K562 (cell line): Measurements from ENCODE around the gene PIP5KL1. TPM values are rescaled to one million over a fixed set of nuclear protein-coding genes. Genes with fewer than 3 reads are reported as not detected.

Experiments
- polyA plus RNA-seq, 8 experiments: library from polyadenylated mRNA; depleted of rRNA in 4 of 8; stranded (reverse) in 5 of 8; unstranded in 3 of 8; fragments of >200 nt; fragmentation: Nextera tagmentation in 2 of 8; fragmentation: Illumina TruSeq in 1 of 8; extraction: Ambion mirVana in 2 of 8; extraction: Trizol in 1 of 8; gene quantifications; 2 replicates each; pipeline versions ENCODE4 v1.2.1 to v1.2.3, GENCODE V29; 2011 to 2014; ENCODE audit warnings: inconsistent platforms in 1 of 8, missing spikeins in 1 of 8
- total RNA-seq, 7 experiments: library from RNA; depleted of rRNA in 6 of 7; stranded (reverse); fragments of >200 nt in 6 of 7; fragmentation: Illumina TruSeq in 2 of 7; extraction: Trizol in 2 of 7; gene quantifications; 2 replicates each; pipeline versions ENCODE4 v1.2.1 to v1.2.3, GENCODE V29; 2011 to 2021; ENCODE audit warnings: low replicate concordance in 1 of 7
- TF ChIP-seq, protein P1 (sequence below): fragments of 450-650 bp; IDR thresholded peaks from 2 replicates; pipeline ENCODE4 v1.6.1; 2016; ENCODE audit warnings: low read depth

PIP5KL1 gene
- total and polyA plus RNA-seq, 9 of the 15 experiments (the other 6 are each of a cell fraction or from before 2014, with no cell fraction given), result 0.18 to 4.8 (median 1.2) TPM

DNA sequence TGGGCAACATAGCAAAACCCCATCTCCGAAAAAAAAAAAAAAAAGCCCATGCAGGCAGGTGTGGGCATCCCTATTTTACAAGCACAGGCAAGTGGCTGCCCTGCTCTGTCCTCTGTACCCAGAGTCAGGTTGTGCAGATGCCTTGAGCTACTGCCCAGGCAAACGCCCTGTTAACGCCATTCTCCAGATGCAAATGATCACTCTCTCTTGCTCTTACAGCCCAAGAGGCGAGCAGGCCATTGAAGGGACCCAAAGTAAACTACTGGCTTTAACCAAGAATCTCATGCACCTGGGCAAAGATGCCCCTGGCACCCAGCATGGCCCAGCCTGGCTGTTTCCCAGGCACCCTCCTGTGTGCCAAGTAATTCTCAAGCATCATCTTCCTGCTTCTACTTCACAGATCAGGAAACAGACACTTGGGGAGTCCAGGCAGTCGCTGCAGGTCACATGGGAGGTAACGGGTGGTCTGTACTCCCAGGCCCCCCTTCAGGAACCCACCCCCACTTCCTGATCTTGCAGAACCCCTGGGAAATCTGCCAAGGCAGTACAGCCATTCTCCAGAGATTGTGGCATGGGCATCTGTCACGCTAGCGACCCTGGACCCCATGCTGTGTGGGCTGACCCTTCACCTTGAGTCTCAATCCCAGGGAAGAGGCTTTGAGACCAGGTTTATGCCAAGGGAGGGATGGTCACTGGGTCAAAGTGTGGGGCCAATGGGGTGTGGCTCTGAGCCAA lies 36.0 kb upstream of the PIP5KL1 start (continued):
- TF ChIP-seq, protein P1, sequence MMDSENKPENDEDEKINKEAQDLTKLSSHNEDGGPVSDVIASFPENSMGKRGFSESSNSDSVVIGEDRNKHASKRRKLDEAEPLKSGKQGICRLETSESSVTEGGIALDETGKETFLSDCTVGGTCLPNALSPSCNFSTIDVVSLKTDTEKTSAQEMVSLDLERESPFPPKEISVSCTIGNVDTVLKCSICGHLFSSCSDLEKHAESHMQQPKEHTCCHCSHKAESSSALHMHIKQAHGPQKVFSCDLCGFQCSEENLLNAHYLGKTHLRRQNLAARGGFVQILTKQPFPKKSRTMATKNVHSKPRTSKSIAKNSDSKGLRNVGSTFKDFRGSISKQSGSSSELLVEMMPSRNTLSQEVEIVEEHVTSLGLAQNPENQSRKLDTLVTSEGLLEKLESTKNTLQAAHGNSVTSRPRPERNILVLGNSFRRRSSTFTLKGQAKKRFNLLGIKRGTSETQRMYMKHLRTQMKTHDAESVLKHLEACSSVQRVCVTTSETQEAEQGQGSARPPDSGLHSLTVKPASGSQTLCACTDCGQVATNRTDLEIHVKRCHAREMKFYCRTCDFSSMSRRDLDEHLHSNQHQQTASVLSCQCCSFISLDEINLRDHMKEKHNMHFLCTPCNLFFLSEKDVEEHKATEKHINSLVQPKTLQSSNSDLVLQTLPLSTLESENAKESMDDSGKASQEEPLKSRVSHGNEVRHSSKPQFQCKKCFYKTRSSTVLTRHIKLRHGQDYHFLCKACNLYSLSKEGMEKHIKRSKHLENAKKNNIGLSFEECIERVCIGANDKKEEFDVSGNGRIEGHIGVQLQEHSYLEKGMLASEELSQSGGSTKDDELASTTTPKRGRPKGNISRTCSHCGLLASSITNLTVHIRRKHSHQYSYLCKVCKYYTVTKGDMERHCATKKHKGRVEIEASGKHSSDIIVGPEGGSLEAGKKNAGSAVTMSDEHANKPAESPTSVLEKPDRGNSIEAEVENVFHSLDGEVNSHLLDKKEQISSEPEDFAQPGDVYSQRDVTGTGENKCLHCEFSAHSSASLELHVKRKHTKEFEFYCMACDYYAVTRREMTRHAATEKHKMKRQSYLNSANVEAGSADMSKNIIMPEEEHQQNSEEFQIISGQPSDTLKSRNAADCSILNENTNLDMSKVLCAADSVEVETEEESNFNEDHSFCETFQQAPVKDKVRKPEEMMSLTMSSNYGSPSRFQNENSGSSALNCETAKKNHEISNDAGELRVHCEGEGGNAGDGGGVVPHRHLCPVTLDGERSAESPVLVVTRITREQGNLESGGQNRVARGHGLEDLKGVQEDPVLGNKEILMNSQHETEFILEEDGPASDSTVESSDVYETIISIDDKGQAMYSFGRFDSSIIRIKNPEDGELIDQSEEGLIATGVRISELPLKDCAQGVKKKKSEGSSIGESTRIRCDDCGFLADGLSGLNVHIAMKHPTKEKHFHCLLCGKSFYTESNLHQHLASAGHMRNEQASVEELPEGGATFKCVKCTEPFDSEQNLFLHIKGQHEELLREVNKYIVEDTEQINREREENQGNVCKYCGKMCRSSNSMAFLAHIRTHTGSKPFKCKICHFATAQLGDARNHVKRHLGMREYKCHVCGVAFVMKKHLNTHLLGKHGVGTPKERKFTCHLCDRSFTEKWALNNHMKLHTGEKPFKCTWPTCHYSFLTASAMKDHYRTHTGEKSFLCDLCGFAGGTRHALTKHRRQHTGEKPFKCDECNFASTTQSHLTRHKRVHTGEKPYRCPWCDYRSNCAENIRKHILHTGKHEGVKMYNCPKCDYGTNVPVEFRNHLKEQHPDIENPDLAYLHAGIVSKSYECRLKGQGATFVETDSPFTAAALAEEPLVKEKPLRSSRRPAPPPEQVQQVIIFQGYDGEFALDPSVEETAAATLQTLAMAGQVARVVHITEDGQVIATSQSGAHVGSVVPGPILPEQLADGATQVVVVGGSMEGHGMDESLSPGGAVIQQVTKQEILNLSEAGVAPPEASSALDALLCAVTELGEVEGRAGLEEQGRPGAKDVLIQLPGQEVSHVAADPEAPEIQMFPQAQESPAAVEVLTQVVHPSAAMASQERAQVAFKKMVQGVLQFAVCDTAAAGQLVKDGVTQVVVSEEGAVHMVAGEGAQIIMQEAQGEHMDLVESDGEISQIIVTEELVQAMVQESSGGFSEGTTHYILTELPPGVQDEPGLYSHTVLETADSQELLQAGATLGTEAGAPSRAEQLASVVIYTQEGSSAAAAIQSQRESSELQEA, result no peak
